Trophoblast cell (in vitro differentiated cells and primary cell): ENCODE results near the gene BARHL1.

Source experiments
- DNase-seq, 2 donors: peaks; one replicate each; pipeline ENCODE4 v3.0.0-alpha.2; 2016
- H2AFZ ChIP-seq: 2 replicates; pipeline ENCODE4 v1.6.1; 2013; ENCODE audit warnings: low read length, moderate library complexity, mild to moderate bottlenecking; ENCODE audit not compliant: insufficient read depth, poor library complexity
- H2AK5ac ChIP-seq: 2 replicates; pipeline ENCODE4 v1.6.1; 2013; ENCODE audit warnings: mild to moderate bottlenecking, low read length
- H2BK120ac ChIP-seq: 2 replicates; pipeline ENCODE4 v1.6.1; 2013; ENCODE audit warnings: low read length, mild to moderate bottlenecking, moderate library complexity; ENCODE audit not compliant: insufficient read depth, poor library complexity
- H2BK12ac ChIP-seq: 2 replicates; pipeline ENCODE4 v1.6.1; 2013; ENCODE audit warnings: mild to moderate bottlenecking, low read length, moderate library complexity
- H2BK5ac ChIP-seq: 2 replicates; pipeline ENCODE4 v1.6.1; 2013; ENCODE audit warnings: low read length, low read depth, moderate library complexity, mild to moderate bottlenecking; ENCODE audit not compliant: poor library complexity
- H3K14ac ChIP-seq: 2 replicates; pipeline ENCODE4 v1.6.1; 2013; ENCODE audit warnings: mild to moderate bottlenecking, low read length
- H3K18ac ChIP-seq: 2 replicates; pipeline ENCODE4 v1.6.1; 2013; ENCODE audit warnings: mild to moderate bottlenecking, low read length
- H3K23ac ChIP-seq: 2 replicates; pipeline ENCODE4 v1.6.1; 2013; ENCODE audit warnings: low read length
- H3K27ac ChIP-seq: 2 replicates; pipeline ENCODE4 v1.5.1; 2013; ENCODE audit warnings: low read depth, mild to moderate bottlenecking, inconsistent platforms, low read length, moderate library complexity
- H3K27me3 ChIP-seq: 2 replicates; pipeline ENCODE4 v1.6.1; 2013; ENCODE audit warnings: inconsistent platforms, mild to moderate bottlenecking, low read length, moderate library complexity; ENCODE audit not compliant: insufficient read depth
- H3K36me3 ChIP-seq, 2 experiments: 1 replicate in 1 of 2; 2 replicates in 1 of 2; pipeline ENCODE4 v1.6.1; 2013; ENCODE audit warnings: low read length in 2 of 2, mild to moderate bottlenecking in 2 of 2, moderate library complexity in 1 of 2; ENCODE audit not compliant: insufficient read depth in 2 of 2, control insufficient read depth in 1 of 2
- H3K4ac ChIP-seq: 2 replicates; pipeline ENCODE4 v1.6.1; 2013; ENCODE audit warnings: low read depth, mild to moderate bottlenecking, low read length, moderate library complexity
- H3K4me1 ChIP-seq, 2 experiments: 1 replicate in 1 of 2; 2 replicates in 1 of 2; pipeline ENCODE4 v1.6.1; 2013; ENCODE audit warnings: low read length in 2 of 2, mild to moderate bottlenecking in 2 of 2, moderate library complexity in 1 of 2; ENCODE audit not compliant: insufficient read depth in 2 of 2, control insufficient read depth in 1 of 2
- H3K4me2 ChIP-seq: 2 replicates; pipeline ENCODE4 v1.6.1; 2013; ENCODE audit warnings: inconsistent platforms, mild to moderate bottlenecking, low read length, moderate library complexity
- H3K4me3 ChIP-seq: 2 replicates; pipeline ENCODE4 v1.5.1; 2013; ENCODE audit warnings: mild to moderate bottlenecking, low read depth, low read length, inconsistent platforms
- H3K79me1 ChIP-seq: one replicate; pipeline ENCODE4 v1.6.1; 2013; ENCODE audit warnings: low read length
- H3K79me2 ChIP-seq: 2 replicates; pipeline ENCODE4 v1.6.1; 2013; ENCODE audit warnings: low read length, mild to moderate bottlenecking; ENCODE audit not compliant: control insufficient read depth, insufficient read depth, poor library complexity
- H3K9ac ChIP-seq: 2 replicates; pipeline ENCODE4 v1.6.1; 2013; ENCODE audit warnings: mild to moderate bottlenecking, low read length
- H3K9me3 ChIP-seq: 2 replicates; pipeline ENCODE4 v1.6.1; 2013; ENCODE audit warnings: low read depth, mild to moderate bottlenecking, control low read depth, inconsistent platforms, low read length; ENCODE audit not compliant: insufficient read depth
- H4K12ac ChIP-seq: 2 replicates; pipeline ENCODE4 v1.6.1; 2013; ENCODE audit warnings: low read depth, mild to moderate bottlenecking, low read length, moderate library complexity
- H4K8ac ChIP-seq: 2 replicates; pipeline ENCODE4 v1.6.1; 2013; ENCODE audit warnings: low read depth, mild to moderate bottlenecking, low read length, moderate library complexity
- H4K91ac ChIP-seq: one replicate; pipeline ENCODE4 v1.6.1; 2013; ENCODE audit warnings: low read depth, mild to moderate bottlenecking, low read length, moderate library complexity
- WGBS: extraction: QIAGEN DNeasy Blood & Tissue Kit; methylation state at CpG from one replicate; pipeline ENCODE4 v1.1.7; 2013; ENCODE audit warnings: missing lambda C conversion rate; ENCODE audit not compliant: insufficient read length, insufficient coverage; ENCODE audit errors: extremely low coverage; 5-methylcytosine and 5-hydroxymethylcytosine counted together

Gene BARHL1

DNA sequence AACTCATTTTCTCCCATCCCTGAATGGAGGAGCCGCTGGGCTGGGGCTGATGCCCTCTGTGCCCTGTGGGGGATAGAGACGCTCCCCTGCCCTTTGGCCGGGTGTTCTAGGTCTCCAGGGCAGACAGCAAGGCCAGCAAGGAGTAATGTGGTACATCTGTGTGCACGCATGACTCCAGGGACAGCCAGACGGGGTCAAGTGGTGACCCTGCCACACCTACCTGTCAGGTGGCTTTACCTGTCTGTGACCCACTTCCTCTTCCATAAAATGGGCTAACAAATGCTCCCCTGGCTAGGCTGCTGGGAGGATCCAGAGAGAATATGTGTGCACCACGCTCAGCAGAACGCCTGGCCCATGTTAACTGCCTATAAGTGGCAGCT, 35.4 kb upstream of the BARHL1 start:
- Histone ChIP-seq H2AK5ac (no peak overlapping the region), H3K14ac (no peak overlapping the region), H3K79me1 (no peaks in the 10 kb centered on the region), H3K18ac (no peak overlapping the region), H3K4me3 (no peak overlapping the region), H4K91ac (no peak overlapping the region), H3K4me2 (no peak overlapping the region), H2AFZ (no peak overlapping the region), H3K27ac (no peak overlapping the region), H4K8ac (no peak overlapping the region), H2BK5ac (no peak overlapping the region), H3K23ac (no peak overlapping the region), H3K9me3 (peaks cover 4% of the 10 kb centered on the region), H2BK120ac (no peak overlapping the region), H3K36me3 (no peaks in the 10 kb centered on the region), H2BK12ac (no peak overlapping the region), H3K79me2 (no peaks in the 10 kb centered on the region), H3K9ac (no peak overlapping the region), H3K4ac (no peak overlapping the region), H4K12ac (no peak overlapping the region), H3K4me1 (peaks cover 4 to 5% of the 10 kb centered on the region in 2 experiments), H3K27me3 (no peaks in the 10 kb centered on the region)
- DNase-seq = no peak
- no CpG with 5 or more reads among the region's 7 CpGs for WGBS

DNA sequence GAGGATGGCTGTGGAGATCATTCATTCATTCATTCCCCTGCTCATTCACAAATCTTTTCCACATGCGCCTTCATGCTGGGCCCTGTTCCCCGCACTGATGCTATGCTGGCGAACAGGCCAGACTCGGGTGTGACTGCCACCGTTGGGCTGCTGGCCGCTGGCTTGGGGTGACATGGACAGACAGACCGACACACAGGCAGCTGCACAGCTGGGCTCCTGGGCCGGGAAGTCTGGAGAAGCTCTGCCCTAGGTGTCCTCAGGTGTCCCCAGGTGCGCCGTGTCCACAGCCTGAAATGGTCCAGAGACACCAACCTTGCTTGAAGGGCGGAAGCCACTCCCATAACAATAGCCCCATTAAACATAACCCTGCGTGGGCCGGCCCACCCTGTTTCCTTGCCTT, 35.0 kb upstream of the BARHL1 start:
- Histone ChIP-seq H3K9ac (no peak overlapping the region), H4K91ac (no peak overlapping the region), H3K36me3 (no peaks in the 10 kb centered on the region), H3K27me3 (no peaks in the 10 kb centered on the region), H3K4me1 (peaks cover 4 to 5% of the 10 kb centered on the region in 2 experiments), H2BK12ac (no peak overlapping the region), H2AFZ (no peak overlapping the region), H3K9me3 (peaks cover 4% of the 10 kb centered on the region), H3K79me2 (no peaks in the 10 kb centered on the region), H3K4ac (no peak overlapping the region), H2AK5ac (no peak overlapping the region), H3K23ac (no peak overlapping the region), H3K27ac (no peak overlapping the region), H2BK120ac (no peak overlapping the region), H3K4me3 (no peak overlapping the region), H2BK5ac (no peak overlapping the region), H4K8ac (no peak overlapping the region), H4K12ac (no peak overlapping the region), H3K4me2 (no peak overlapping the region), H3K14ac (no peak overlapping the region), H3K79me1 (no peaks in the 10 kb centered on the region), H3K18ac (no peak overlapping the region)
- no peak for DNase-seq
- no CpG with 5 or more reads among the region's 13 CpGs for WGBS

DNA sequence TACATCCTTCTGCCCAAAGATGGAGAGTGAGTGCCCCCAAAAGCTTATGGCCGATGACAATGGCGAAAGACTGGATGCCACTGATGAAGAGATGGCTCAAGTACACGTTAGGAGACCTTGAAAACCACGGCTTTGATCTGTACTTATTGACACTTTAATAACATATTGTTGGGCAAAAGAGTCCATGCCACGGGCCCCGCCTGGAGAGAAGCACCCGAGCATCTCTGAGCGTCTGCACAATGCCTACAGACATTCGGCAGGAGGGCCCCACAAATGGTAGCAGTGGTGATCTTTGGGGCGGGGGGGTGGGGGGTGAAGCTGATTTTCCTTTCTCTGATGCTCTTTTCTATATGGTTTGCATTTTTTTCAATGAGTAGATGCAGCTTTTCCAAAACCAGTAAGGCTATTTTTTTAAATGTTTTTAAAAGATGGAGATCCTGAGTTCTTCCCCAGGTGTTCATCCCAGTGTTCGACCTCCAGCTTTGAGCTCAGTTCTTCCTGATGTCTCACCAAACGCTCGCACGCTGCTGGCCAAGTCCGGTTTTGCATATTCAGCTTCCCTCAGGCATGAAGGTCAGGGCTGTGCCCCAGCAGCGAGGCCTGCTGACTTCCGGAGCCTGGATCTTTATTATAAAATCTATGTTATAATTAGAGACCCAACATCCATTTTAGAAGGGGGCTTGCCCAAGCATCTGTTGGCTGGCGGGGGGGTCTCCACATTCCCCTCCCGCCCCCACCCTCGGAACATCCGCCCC, 34.3 kb upstream of the BARHL1 start:
- peaks cover 4% of the 10 kb centered on the region for H3K9me3 ChIP-seq

DNA sequence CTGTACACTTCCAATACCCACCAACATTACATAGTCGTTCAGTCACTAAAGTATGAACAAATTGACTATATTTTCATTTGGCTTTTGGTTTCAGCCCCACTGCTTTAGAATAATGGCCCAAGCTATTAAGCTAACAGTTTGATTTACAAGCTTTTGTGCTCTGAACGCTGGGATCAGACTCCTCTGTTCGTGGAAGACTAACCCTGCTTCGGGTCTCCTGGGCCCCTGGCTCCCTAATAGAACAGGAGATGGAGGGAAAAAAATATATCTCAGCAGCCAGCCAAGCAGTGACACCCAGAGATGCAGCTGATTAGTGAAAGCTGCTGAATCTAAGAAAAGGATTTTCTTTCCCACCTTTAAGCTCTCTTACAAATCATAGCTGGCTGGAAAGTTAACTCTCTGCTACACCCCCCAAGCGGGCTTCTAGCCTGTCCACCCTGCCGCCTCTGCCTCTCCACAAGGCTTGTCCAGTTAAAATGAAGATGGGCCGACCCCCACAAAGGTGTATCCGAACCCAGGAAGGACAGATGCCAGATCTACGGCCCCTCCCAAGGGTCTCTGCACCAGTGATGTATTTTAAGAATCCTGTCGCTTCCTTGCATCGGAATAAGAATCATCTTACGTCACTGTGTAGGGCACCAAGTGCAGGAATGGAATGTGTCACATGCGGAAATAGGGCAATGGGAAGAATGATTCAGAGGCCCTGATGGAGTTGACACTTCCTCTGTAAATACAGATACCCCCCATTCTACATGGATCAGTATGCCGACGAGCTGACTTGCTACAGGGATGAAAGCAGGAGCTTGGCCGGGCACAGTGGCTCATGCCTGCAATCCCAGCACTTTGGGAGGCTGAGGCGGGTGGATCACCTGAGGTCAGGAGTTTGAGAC, 33.4 kb upstream of the BARHL1 start:
- Histone ChIP-seq H3K79me1 (no peaks in the 10 kb centered on the region), H2AFZ (no peak overlapping the region), H3K79me2 (no peaks in the 10 kb centered on the region), H3K9ac (no peak overlapping the region), H3K18ac (no peak overlapping the region), H2BK5ac (no peak overlapping the region), H4K12ac (no peak overlapping the region), H3K4me1 (peaks cover 4 to 5% of the 10 kb centered on the region in 2 experiments), H3K36me3 (no peaks in the 10 kb centered on the region), H4K8ac (no peak overlapping the region), H4K91ac (no peak overlapping the region), H3K23ac (no peak overlapping the region), H3K4me2 (no peak overlapping the region), H3K4ac (no peak overlapping the region), H2AK5ac (no peak overlapping the region), H2BK12ac (no peak overlapping the region), H3K4me3 (no peak overlapping the region), H2BK120ac (no peak overlapping the region), H3K14ac (no peak overlapping the region), H3K27ac (no peak overlapping the region), H3K27me3 (no peaks in the 10 kb centered on the region), H3K9me3 (peaks cover 1% of the 10 kb centered on the region)
- no peak for DNase-seq
- WGBS = no CpG with 5 or more reads among the region's 17 CpGs

More for the DNA sequence above, 34.3 kb upstream of the BARHL1 start:
- Histone ChIP-seq H2BK120ac (no peak overlapping the region), H2BK5ac (no peak overlapping the region), H4K91ac (no peak overlapping the region), H3K27me3 (no peaks in the 10 kb centered on the region), H4K12ac (no peak overlapping the region), H3K27ac (no peak overlapping the region), H3K4me1 (peaks cover 4 to 5% of the 10 kb centered on the region in 2 experiments), H3K9ac (no peak overlapping the region), H3K79me2 (no peaks in the 10 kb centered on the region), H3K18ac (no peak overlapping the region), H3K4me2 (no peak overlapping the region), H3K79me1 (no peaks in the 10 kb centered on the region), H3K4me3 (no peak overlapping the region), H3K4ac (no peak overlapping the region), H2AK5ac (no peak overlapping the region), H3K14ac (no peak overlapping the region), H2AFZ (no peak overlapping the region), H3K23ac (no peak overlapping the region), H4K8ac (no peak overlapping the region), H2BK12ac (no peak overlapping the region), H3K36me3 (no peaks in the 10 kb centered on the region)
- DNase-seq = peak in 1 of 2 donors; percentile 1
- WGBS = no CpG with 5 or more reads among the region's 21 CpGs
